ENCODE results near the gene TSHZ2. TPM values are rescaled to one million over a fixed set of nuclear protein-coding genes. Genes with fewer than 3 reads are reported as not detected.

TSHZ2 gene
- total and polyA plus RNA-seq, 2 donors (not counting 3 experiments of a cell fraction or from before 2014, with no cell fraction given): not detected

- dilution Hi-C loops (cut with MboI; ENCODE audit: extremely low pct_ligation_motif_present, low sequenced_read_pairs): no loop called here
These were observed 281.5 kb downstream of the TSHZ2 start for GRCh38 chr20:53253668-53254067.

More at GRCh38 chr20:53253668-53254067, 281.5 kb downstream of the TSHZ2 start:
- Histone ChIP-seq H3K9me3 (replicated peaks; ENCODE audit: control insufficient read depth, insufficient read depth, low read length) (peaks cover 1% of the 10 kb centered on the region), H2AFZ (ENCODE audit: low read depth, low read length) (no peak overlapping the region), H3K4me1 (ENCODE audit: control insufficient read depth, extremely low read depth, insufficient read depth, low read length) (no peaks in the 10 kb centered on the region), H3K9me1 (replicated peaks; ENCODE audit: control insufficient read depth, extremely low read depth, insufficient read depth, low read length) (no peaks in the 10 kb centered on the region), H3K79me2 (ENCODE audit: control insufficient read depth, insufficient read depth, low read length) (no peaks in the 10 kb centered on the region), H3K4me2 (ENCODE audit: insufficient read depth, low read length) (no peak overlapping the region), H4K20me1 (replicated peaks; ENCODE audit: control insufficient read depth, extremely low read depth, insufficient read depth, low read length) (no peaks in the 10 kb centered on the region), H3K4me3 (replicated peaks in 1 of 3; ENCODE audit: insufficient read depth in 1 of 3, low read depth in 1 of 3, low read length in 3 of 3) (no peak overlapping the region), H3K9ac (replicated peaks; ENCODE audit: extremely low read depth, insufficient read depth, low read length) (no peak overlapping the region), H3K36me3 (ENCODE audit: control insufficient read depth in 2 of 2, extremely low read depth in 1 of 2, insufficient read depth in 2 of 2, low read length in 2 of 2) (no peaks in the 10 kb centered on the region), H3K27ac (ENCODE audit: insufficient read depth, low read depth, low read length) (no peak overlapping the region), H3K27me3 (ENCODE audit: control insufficient read depth in 2 of 2, insufficient read depth in 2 of 2, low read length in 2 of 2) (no peaks in the 10 kb centered on the region)
- ChIA-PET POLR2A (no interaction called here), CTCF (no interaction called here)
- DNase-seq (ENCODE audit: low read depth, low spot score) (no peak), FAIRE-seq (no peak)
- TF ChIP-seq JUN (IDR thresholded peaks at IDR 0.05; ENCODE audit: borderline replicate concordance, insufficient read depth, insufficient read length, low read depth) (no peak), EZH2 (IDR thresholded peaks at IDR 0.05; ENCODE audit: borderline replicate concordance, low read depth, low read length, severe bottlenecking) (no peak), CTCF (IDR thresholded peaks at IDR 0.05; ENCODE audit: extremely low read depth in 1 of 2, insufficient read depth in 1 of 2, low read depth in 1 of 2, low read length in 2 of 2) (no peak), MAX (IDR thresholded peaks at IDR 0.05; ENCODE audit: insufficient read depth, insufficient read length) (no peak), POLR2AphosphoS5 (IDR thresholded peaks at IDR 0.05; ENCODE audit: insufficient read depth, low read depth, low read length) (no peak), GATA2 (IDR thresholded peaks at IDR 0.05; ENCODE audit: insufficient read depth, insufficient read length, low read depth, low read length) (no peak)
- intact Hi-C loops (cut with micrococcal nuclease): no loop called here
- BruUV-seq (replicated peaks): no TSS peak
